Vagina (tissue), 2 donors: ENCODE data around the gene PPP2R3C. TPM values are rescaled to one million over a fixed set of nuclear protein-coding genes. Genes with fewer than 3 reads are reported as not detected.
A peak's percentile ranks its signal among the peaks of the same experiment; 100 is the strongest.

Experiments used
- DNase-seq, 2 donors: peaks; one replicate each; pipeline ENCODE4 v3.0.0-alpha.2; 2017; ENCODE audit errors: extremely low spot score in 2 of 2
- H3K27ac ChIP-seq: fragments of 200-600 bp; sonication (generic); one replicate; pipeline ENCODE4 v1.5.1; 2019
- H3K27me3 ChIP-seq: fragments of 200-600 bp; sonication (generic); one replicate; pipeline ENCODE4 v1.5.1; 2019
- H3K36me3 ChIP-seq, 2 donors: fragments of 200-600 bp; sonication (generic); one replicate each; pipeline ENCODE4 v1.5.1; 2017 to 2019
- H3K4me1 ChIP-seq: fragments of 200-600 bp; sonication (generic); one replicate; pipeline ENCODE4 v1.5.1; 2019
- H3K4me3 ChIP-seq, 2 donors: fragments of 200-600 bp; sonication (generic); 1 replicate in 1 of 2; 2 replicates in 1 of 2; pipeline ENCODE4 v1.5.1; 2016 to 2019
- H3K9me3 ChIP-seq: fragments of 200-600 bp; sonication (generic); one replicate; pipeline ENCODE4 v1.5.1; 2019
- POLR2A ChIP-seq, 2 donors: fragments of 450-650 bp; IDR thresholded peaks; one replicate each; pipeline ENCODE4 v1.6.1; 2017; ENCODE audit warnings: antibody characterized with exemption in 2 of 2, mild to moderate bottlenecking in 2 of 2, moderate library complexity in 2 of 2
- POLR2AphosphoS5 ChIP-seq, 2 donors: sonication (generic); formaldehyde crosslinking; IDR thresholded peaks; one replicate each; pipeline ENCODE4 v1.9.0; 2017; ENCODE audit warnings: antibody characterized with exemption in 2 of 2, mild to moderate bottlenecking in 2 of 2, low read depth in 1 of 2; ENCODE audit not compliant: insufficient read depth in 1 of 2
- intact Hi-C: fragments of 100-400 bp; cut with DNase I; formaldehyde crosslinking; loops from one replicate; pipeline ENCODE4 v1.15.1; 2023
- total RNA-seq: library from RNA; depleted of rRNA; stranded (reverse); fragments of >200 nt; gene quantifications from one replicate; pipeline ENCODE4 v1.2.3, GENCODE V29; 2016
- TF ChIP-seq, protein P1 (sequence below), 3 experiments: fragments of 450-650 bp in 2 of 3; fragments of 200-600 bp in 1 of 3; sonication (generic) in 1 of 3; IDR thresholded peaks; one replicate each; pipeline ENCODE4 v1.5.1; 2017 to 2019; ENCODE audit warnings: antibody characterized with exemption in 3 of 3, mild to moderate bottlenecking in 2 of 3, moderate library complexity in 2 of 3

Gene PPP2R3C
- total RNA-seq, 1 donor from 2014 or later, result 14.5 TPM

DNA sequence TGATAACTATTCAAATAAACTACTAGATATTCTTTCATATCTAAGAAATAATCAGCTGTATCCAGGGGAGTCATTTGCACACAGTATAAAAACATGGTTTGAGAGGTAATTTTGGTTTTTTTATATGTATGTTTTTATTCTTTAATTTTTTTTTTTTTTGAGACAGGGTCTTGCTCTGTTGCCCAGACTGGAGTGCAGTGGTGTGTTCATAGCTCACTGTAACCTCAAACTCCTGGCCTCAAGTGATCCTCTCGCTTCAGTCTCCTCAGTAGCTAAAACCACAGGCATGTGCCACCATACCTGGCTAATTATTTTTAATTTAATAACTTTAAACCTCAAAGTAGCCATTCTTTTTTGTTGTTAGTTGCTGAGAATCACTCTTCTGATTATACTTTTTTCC lies 2.3 kb upstream of the PPP2R3C start:
- intact Hi-C loops, result loop anchor here (5.0 kb wide), 2 partner anchors 77 to 283 kb away; partner anchors contain the start of gene FAM177A1
- Histone ChIP-seq H3K36me3 (no peaks in the 10 kb centered on the region), H3K9me3 (no peaks in the 10 kb centered on the region), H3K4me3 (no peak overlapping the region), H3K27me3 (no peaks in the 10 kb centered on the region), H3K27ac (no peak overlapping the region), H3K4me1 (peaks cover 42% of the 10 kb centered on the region)
- no peak for DNase-seq
- TF ChIP-seq POLR2AphosphoS5 (IDR thresholded peaks at IDR 0.05; ENCODE audit: insufficient read depth in 1 of 2, low read depth in 1 of 2) (no peak), POLR2A (IDR thresholded peaks at IDR 0.05) (no peak)
- TF ChIP-seq, protein P1, sequence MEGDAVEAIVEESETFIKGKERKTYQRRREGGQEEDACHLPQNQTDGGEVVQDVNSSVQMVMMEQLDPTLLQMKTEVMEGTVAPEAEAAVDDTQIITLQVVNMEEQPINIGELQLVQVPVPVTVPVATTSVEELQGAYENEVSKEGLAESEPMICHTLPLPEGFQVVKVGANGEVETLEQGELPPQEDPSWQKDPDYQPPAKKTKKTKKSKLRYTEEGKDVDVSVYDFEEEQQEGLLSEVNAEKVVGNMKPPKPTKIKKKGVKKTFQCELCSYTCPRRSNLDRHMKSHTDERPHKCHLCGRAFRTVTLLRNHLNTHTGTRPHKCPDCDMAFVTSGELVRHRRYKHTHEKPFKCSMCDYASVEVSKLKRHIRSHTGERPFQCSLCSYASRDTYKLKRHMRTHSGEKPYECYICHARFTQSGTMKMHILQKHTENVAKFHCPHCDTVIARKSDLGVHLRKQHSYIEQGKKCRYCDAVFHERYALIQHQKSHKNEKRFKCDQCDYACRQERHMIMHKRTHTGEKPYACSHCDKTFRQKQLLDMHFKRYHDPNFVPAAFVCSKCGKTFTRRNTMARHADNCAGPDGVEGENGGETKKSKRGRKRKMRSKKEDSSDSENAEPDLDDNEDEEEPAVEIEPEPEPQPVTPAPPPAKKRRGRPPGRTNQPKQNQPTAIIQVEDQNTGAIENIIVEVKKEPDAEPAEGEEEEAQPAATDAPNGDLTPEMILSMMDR (IDR thresholded peaks at IDR 0.05), result no peak

DNA sequence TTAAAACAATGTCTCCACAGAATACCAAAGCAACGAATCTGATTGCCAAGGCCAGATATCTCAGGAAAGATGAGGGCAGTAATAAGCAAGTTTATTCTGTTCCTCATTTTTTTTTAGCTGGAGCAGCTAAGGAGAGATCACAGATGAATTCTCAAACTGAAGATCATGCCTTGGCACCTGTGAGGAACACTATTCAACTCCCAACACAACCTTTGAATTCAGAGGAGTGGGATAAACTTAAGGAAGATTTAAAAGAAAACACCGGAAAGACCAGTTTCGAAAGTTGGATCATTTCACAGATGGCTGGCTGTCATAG lies 1.6 kb upstream of the PPP2R3C start:
- Histone ChIP-seq H3K9me3 (no peaks in the 10 kb centered on the region), H3K27me3 (no peaks in the 10 kb centered on the region), H3K4me3 (peak overlapping the region; percentile 60 to 67), H3K4me1 (peaks cover 50% of the 10 kb centered on the region), H3K27ac (peak overlapping the region; percentile 95), H3K36me3 (no peaks in the 10 kb centered on the region)
- intact Hi-C loops, result loop anchor here (5.0 kb wide), 2 partner anchors 76 to 284 kb away; partner anchors contain the start of gene FAM177A1
- DNase-seq, result no peak
- TF ChIP-seq POLR2AphosphoS5 (IDR thresholded peaks at IDR 0.05; ENCODE audit: insufficient read depth in 1 of 2, low read depth in 1 of 2), result no peak
- no peak for TF ChIP-seq POLR2A (IDR thresholded peaks at IDR 0.05)
- TF ChIP-seq, protein P1 (IDR thresholded peaks at IDR 0.05), result no peak

DNA sequence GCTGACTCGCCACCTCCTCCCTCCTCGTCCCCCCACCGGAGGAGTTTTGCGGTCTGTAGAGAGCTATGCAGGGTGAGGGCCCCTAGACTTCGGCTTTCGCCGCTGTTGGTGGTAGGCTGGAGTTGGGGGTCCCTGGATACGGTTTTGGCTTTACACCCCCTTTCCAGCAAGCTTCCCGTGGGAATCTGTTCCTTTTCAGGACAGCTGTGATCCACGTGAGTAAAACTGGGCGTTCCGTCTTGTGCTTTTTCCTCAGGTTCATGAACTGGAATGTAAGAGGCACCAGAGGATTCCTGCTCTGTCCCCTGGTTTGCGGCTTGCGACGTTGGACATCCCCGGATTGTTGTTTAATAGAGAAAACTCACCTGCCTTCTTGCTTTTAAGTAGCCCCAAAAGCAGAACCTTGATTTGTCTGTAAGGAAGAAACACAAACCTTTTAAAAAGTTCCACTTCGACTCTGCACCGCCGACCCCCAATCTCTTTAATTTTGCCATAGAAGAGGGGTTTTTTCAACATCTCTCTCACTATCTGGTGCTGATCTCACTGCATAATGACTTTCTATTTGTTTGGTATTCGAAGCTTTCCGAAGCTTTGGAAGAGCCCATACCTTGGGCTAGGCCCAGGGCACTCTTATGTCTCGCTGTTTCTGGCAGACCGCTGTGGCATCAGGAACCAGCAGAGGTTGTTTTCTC lies 1.1 kb upstream of the PPP2R3C start:
- Histone ChIP-seq H3K27ac (peak overlapping the region; percentile 95), H3K27me3 (no peaks in the 10 kb centered on the region), H3K9me3 (no peaks in the 10 kb centered on the region), H3K4me3 (peak overlapping the region; percentile 60 to 67), H3K4me1 (peaks cover 54% of the 10 kb centered on the region), H3K36me3 (no peaks in the 10 kb centered on the region)
- TF ChIP-seq POLR2A (IDR thresholded peaks at IDR 0.05) (no peak), POLR2AphosphoS5 (IDR thresholded peaks at IDR 0.05; ENCODE audit: insufficient read depth in 1 of 2, low read depth in 1 of 2) (no peak)
- TF ChIP-seq, protein P1 (IDR thresholded peaks at IDR 0.05), result no peak
- intact Hi-C loops, result loop anchor here (5.0 kb wide), 2 partner anchors 76 to 284 kb away; partner anchors contain the start of gene FAM177A1
- no peak for DNase-seq

DNA sequence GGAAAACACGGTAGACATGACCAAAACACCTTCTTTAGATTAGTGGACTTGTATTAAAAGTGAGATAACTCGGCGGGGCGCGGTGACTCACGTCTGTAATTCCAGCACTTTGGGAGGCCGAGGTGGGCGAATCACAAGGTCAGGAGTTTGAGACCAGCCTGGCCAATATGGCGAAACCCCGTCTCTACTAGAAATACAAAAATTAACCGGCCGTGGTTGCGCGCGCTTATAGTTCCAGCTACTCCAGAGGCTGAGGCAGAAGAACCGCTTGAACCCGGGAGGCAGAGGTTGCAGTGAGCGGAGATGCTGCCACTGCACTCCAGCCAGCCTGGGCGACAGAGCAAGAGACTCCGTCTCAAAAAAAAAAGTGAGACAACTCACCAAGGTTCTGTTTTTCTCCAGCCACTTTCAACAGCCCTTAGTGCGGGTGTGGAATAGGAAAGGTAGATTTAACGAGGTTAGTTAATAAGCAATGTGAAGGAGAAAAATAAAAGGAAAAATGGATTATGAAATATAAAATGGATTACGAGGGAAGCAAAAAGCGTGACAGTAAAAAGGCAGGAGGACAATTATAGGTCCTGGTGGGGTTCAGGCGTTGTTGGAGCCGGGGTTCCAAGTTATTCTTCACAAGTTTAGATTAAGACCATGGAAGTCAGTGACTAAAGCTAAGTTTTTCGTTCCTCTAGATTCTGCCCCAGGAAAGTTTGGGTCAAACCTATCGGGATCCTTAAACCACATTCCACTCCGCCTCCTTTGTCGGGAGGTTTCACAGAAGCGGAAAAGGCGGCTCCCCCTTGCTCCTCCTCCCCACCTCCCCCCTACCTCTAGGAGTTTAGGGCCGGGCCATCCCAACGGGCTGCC lies 534 bp downstream of the PPP2R3C start:
- Histone ChIP-seq H3K27ac (peak overlapping the region; percentile 95), H3K4me3 (peak overlapping the region; percentile 60 to 67), H3K9me3 (no peaks in the 10 kb centered on the region), H3K27me3 (no peaks in the 10 kb centered on the region), H3K36me3 (no peaks in the 10 kb centered on the region), H3K4me1 (peaks cover 54% of the 10 kb centered on the region)
- intact Hi-C loops, result loop anchor here (5.0 kb wide), 2 partner anchors 74 to 286 kb away; partner anchors contain the start of gene FAM177A1
- TF ChIP-seq, protein P1 (IDR thresholded peaks at IDR 0.05), result no peak
- TF ChIP-seq POLR2AphosphoS5 (IDR thresholded peaks at IDR 0.05; ENCODE audit: insufficient read depth in 1 of 2, low read depth in 1 of 2), result no peak
- no peak for TF ChIP-seq POLR2A (IDR thresholded peaks at IDR 0.05)
- DNase-seq, result no peak
